Endothelial cell of umbilical vein (primary cell): ENCODE data around the gene VCP. TPM values are rescaled to one million over a fixed set of nuclear protein-coding genes. Genes with fewer than 3 reads are reported as not detected.
A peak's percentile ranks its signal among the peaks of the same experiment; 100 is the strongest.
"Not testable (repeated sequence)": the region's sequence is repeated elsewhere in the genome, so short reads cannot be mapped to it uniquely, and the experiment has no call there.

Source experiments
- BruUV-seq: library from RNA; stranded (reverse); fragments of 400-500 nt; replicated peaks from 2 replicates; lab custom pipeline; 2021; lab: Mats Ljungman, UMichigan
- CTCF ChIA-PET: fragments of 300-600, 350-600 bp; sonication (Branson Sonifier 250); formaldehyde crosslinking; loops from one replicate; lab custom pipeline; 2021; ENCODE audit warnings: antibody characterized with exemption, inconsistent platforms; lab: Charles Lee
- POLR2A ChIA-PET: fragments of 300-600, 350-600 bp; sonication (Branson Sonifier 250); formaldehyde crosslinking; loops from one replicate; lab custom pipeline; 2021; ENCODE audit warnings: antibody characterized with exemption, inconsistent platforms; lab: Charles Lee
- DNase-seq: peaks from one replicate; pipeline ENCODE4 v3.0.0-alpha.2; 2011; ENCODE audit warnings: low read depth, low spot score
- FAIRE-seq: peaks from 2 replicates; lab custom pipeline; 2011; peaks lifted over from hg19 to GRCh38; lab: Jason Lieb, UNC
- H2AFZ ChIP-seq: 2 replicates; pipeline ENCODE4 v1.6.0; 2012; ENCODE audit warnings: low read depth, low read length, control low read depth, inconsistent platforms
- H3K27ac ChIP-seq: 2 replicates; pipeline ENCODE4 v1.5.1; 2011; ENCODE audit warnings: low read depth, mild to moderate bottlenecking, control low read depth, low read length, moderate library complexity; ENCODE audit not compliant: insufficient read depth
- H3K27me3 ChIP-seq, 2 experiments: 2 replicates each; pipeline versions ENCODE4 v1.6.0 to v1.6.1; 2011; ENCODE audit warnings: low read length in 2 of 2, mixed read lengths in 1 of 2; ENCODE audit not compliant: control insufficient read depth in 2 of 2, insufficient read depth in 2 of 2
- H3K36me3 ChIP-seq, 2 experiments: 2 replicates in 1 of 2; 3 replicates in 1 of 2; pipeline ENCODE4 v1.5.1; 2011; ENCODE audit warnings: low read length in 2 of 2, mild to moderate bottlenecking in 1 of 2, moderate library complexity in 1 of 2; ENCODE audit not compliant: control insufficient read depth in 2 of 2, insufficient read depth in 2 of 2; ENCODE audit errors: extremely low read depth in 1 of 2
- H3K4me1 ChIP-seq: 3 replicates; pipeline ENCODE4 v1.5.1; 2011; ENCODE audit warnings: mild to moderate bottlenecking, low read length; ENCODE audit not compliant: control insufficient read depth, insufficient read depth; ENCODE audit errors: extremely low read depth
- H3K4me2 ChIP-seq: 2 replicates; pipeline ENCODE4 v1.6.1; 2011; ENCODE audit warnings: low read length, control low read depth, mixed read lengths; ENCODE audit not compliant: insufficient read depth
- H3K4me3 ChIP-seq, 3 experiments: fragments of 200-600 bp in 1 of 3; sonication (generic), shearing (Covaris generic) in 1 of 3; replicated peaks in 1 of 3; 2 replicates each; pipeline ENCODE4 v1.5.1; 2011 to 2016; ENCODE audit warnings: control low read depth in 3 of 3, low read length in 3 of 3, mild to moderate bottlenecking in 2 of 3, inconsistent platforms in 1 of 3, low read depth in 1 of 3, moderate library complexity in 1 of 3; ENCODE audit not compliant: insufficient read depth in 1 of 3
- H3K79me2 ChIP-seq: 2 replicates; pipeline ENCODE4 v1.6.0; 2012; ENCODE audit warnings: low read length, inconsistent platforms; ENCODE audit not compliant: control insufficient read depth, insufficient read depth
- H3K9ac ChIP-seq: replicated peaks from 2 replicates; pipeline ENCODE3; 2011; ENCODE audit warnings: low read length, control low read depth; ENCODE audit not compliant: insufficient read depth; ENCODE audit errors: extremely low read depth
- H3K9me1 ChIP-seq: replicated peaks from 3 replicates; pipeline ENCODE4 v1.6.0; 2011; ENCODE audit warnings: mild to moderate bottlenecking, low read length; ENCODE audit not compliant: control insufficient read depth, insufficient read depth; ENCODE audit errors: extremely low read depth
- H3K9me3 ChIP-seq: replicated peaks from 2 replicates; pipeline ENCODE4 v1.5.1; 2012; ENCODE audit warnings: low read length, inconsistent platforms; ENCODE audit not compliant: control insufficient read depth, insufficient read depth
- H4K20me1 ChIP-seq: replicated peaks from 2 replicates; pipeline ENCODE3; 2011; ENCODE audit warnings: mild to moderate bottlenecking, low read length; ENCODE audit not compliant: control insufficient read depth, insufficient read depth; ENCODE audit errors: extremely low read depth
- CTCF ChIP-seq, 2 donors: IDR thresholded peaks; 1 replicate in 1 of 2; 2 replicates in 1 of 2; pipeline ENCODE4 v1.5.1; 2011; ENCODE audit warnings: low read length in 2 of 2, mild to moderate bottlenecking in 2 of 2, moderate library complexity in 2 of 2, control low read depth in 1 of 2, inconsistent platforms in 1 of 2, low read depth in 1 of 2; ENCODE audit not compliant: insufficient read depth in 1 of 2; ENCODE audit errors: extremely low read depth in 1 of 2
- EZH2 ChIP-seq: IDR thresholded peaks from 2 replicates; pipeline ENCODE4 v1.6.1; 2012; ENCODE audit warnings: borderline replicate concordance, low read depth, mild to moderate bottlenecking, moderate library complexity, low read length, inconsistent platforms; ENCODE audit not compliant: severe bottlenecking
- GATA2 ChIP-seq: IDR thresholded peaks from 2 replicates; pipeline ENCODE4 v1.7.0; 2011; ENCODE audit warnings: low read depth, mild to moderate bottlenecking, moderate library complexity, mixed read lengths, low read length; ENCODE audit not compliant: insufficient read length, insufficient read depth
- JUN ChIP-seq: IDR thresholded peaks from 2 replicates; pipeline ENCODE4 v1.6.1; 2011; ENCODE audit warnings: borderline replicate concordance, low read depth; ENCODE audit not compliant: insufficient read length, insufficient read depth
- MYC ChIP-seq: IDR thresholded peaks from one replicate; pipeline ENCODE4 v1.6.1; 2011; ENCODE audit warnings: mild to moderate bottlenecking, low read depth, low read length
- POLR2AphosphoS5 ChIP-seq: IDR thresholded peaks from 2 replicates; pipeline ENCODE4 v1.6.1; 2012; ENCODE audit warnings: low read depth, mild to moderate bottlenecking, control low read depth, low read length, moderate library complexity; ENCODE audit not compliant: insufficient read depth
- dilution Hi-C: fragments of 300-500 bp; cut with MboI; formaldehyde crosslinking; loops from one replicate; pipeline ENCODE4 v1.15.0; 2019; ENCODE audit warnings: low sequenced_read_pairs; ENCODE audit not compliant: extremely low pct_ligation_motif_present
- intact Hi-C: fragments of 100-400 bp; cut with micrococcal nuclease; formaldehyde crosslinking; loops from one replicate; pipeline ENCODE4 v1.10.0; 2022
- polyA plus RNA-seq, 4 experiments: library from polyadenylated mRNA; depleted of rRNA in 3 of 4; stranded (reverse) in 3 of 4; unstranded in 1 of 4; fragments of >200 nt; gene quantifications; 2 replicates each; pipeline versions ENCODE4 v1.2.1 to v1.2.3, GENCODE V29; 2011 to 2012; ENCODE audit warnings: missing spikeins in 1 of 4
- total RNA-seq: library from RNA; stranded (reverse); gene quantifications from 2 replicates; pipeline ENCODE4 v1.2.3, GENCODE V29; 2021

VCP gene
- total and polyA plus RNA-seq, 2 donors (not counting 3 experiments of a cell fraction or from before 2014, with no cell fraction given), result 349 to 493 TPM

- FAIRE-seq, result no peak
- CTCF ChIA-PET, result interaction anchor here (0.5 to 4.5 kb wide), 10 partner anchors 9 to 1004 kb away, joined by 3 to 29 read pairs (median 6); partner anchors contain the start of gene VCP
- no peak overlapping the region for H3K4me2 ChIP-seq
These were observed 45.8 kb downstream of the VCP start for GRCh38 chr9:35026671-35027070.

GRCh38 chr9:35023443-35023842 lies 49.0 kb downstream of the VCP start:
- H3K9me3 ChIP-seq, FAIRE-seq, H3K27me3 ChIP-seq, H3K9me1 ChIP-seq, POLR2A ChIA-PET, H3K36me3 ChIP-seq, BruUV-seq, H3K4me2 ChIP-seq, H2AFZ ChIP-seq, H4K20me1 ChIP-seq, H3K27ac ChIP-seq, H3K4me3 ChIP-seq, dilution Hi-C loops, H3K79me2 ChIP-seq, H3K4me1 ChIP-seq, H3K9ac ChIP-seq, intact Hi-C loops, DNase-seq: not testable (repeated sequence)
- CTCF ChIA-PET, result interaction anchor here (1.2 kb wide), 2 partner anchors 11 to 29 kb away, joined by 3 to 5 read pairs; no protein-coding TSS in a partner anchor

More at GRCh38 chr9:35026671-35027070, 45.8 kb downstream of the VCP start:
- H2AFZ ChIP-seq, result no peak overlapping the region
- peaks cover 9% of the 10 kb centered on the region for H3K4me1 ChIP-seq
- H3K27me3 ChIP-seq, result no peaks in the 10 kb centered on the region
- no peak overlapping the region for H3K4me3 ChIP-seq
- TF ChIP-seq CTCF (IDR thresholded peaks at IDR 0.05; ENCODE audit: extremely low read depth in 1 of 2, insufficient read depth in 1 of 2, low read depth in 1 of 2, low read length in 2 of 2), result no peak
- TF ChIP-seq MYC, result no peak
- no peak for TF ChIP-seq POLR2AphosphoS5
- TF ChIP-seq EZH2, result no peak
- TF ChIP-seq JUN, result no peak
- no peak for TF ChIP-seq GATA2
- no peak overlapping the region for H3K27ac ChIP-seq
- BruUV-seq, result no TSS peak
- intact Hi-C loops, result no loop called here
- no peaks in the 10 kb centered on the region for H3K79me2 ChIP-seq
- DNase-seq, result peak; percentile 19
- no peaks in the 10 kb centered on the region for H3K9me3 ChIP-seq
- dilution Hi-C loops, result no loop called here
- no peak overlapping the region for H3K9ac ChIP-seq
- H4K20me1 ChIP-seq, result no peaks in the 10 kb centered on the region
- H3K36me3 ChIP-seq, result no peaks in the 10 kb centered on the region
- POLR2A ChIA-PET, result interaction anchor here (1.1 kb wide), 1 partner anchor 45 kb away, joined by 3 read pairs; the partner anchor contains the start of gene VCP
- no peaks in the 10 kb centered on the region for H3K9me1 ChIP-seq
